Adrenal gland (tissue), 5 donors: ENCODE measurements around the gene COL4A5.

ENCODE experiments used
- POLR2A ChIP-seq, 2 donors: fragments of 450-650 bp; IDR thresholded peaks; one replicate each; pipeline ENCODE4 v1.6.1; 2017; ENCODE audit warnings: antibody characterized with exemption in 2 of 2, mild to moderate bottlenecking in 2 of 2, moderate library complexity in 1 of 2
- TF ChIP-seq, protein P1 (sequence below), 6 experiments: fragments of 450-650 bp in 4 of 6; fragments of 200-600 bp in 2 of 6; sonication (generic) in 1 of 6; IDR thresholded peaks; 1 replicate in 5 of 6; 2 replicates in 1 of 6; pipeline versions ENCODE4 v1.5.1 to v1.8.0; 2016 to 2021; ENCODE audit warnings: antibody characterized with exemption in 6 of 6, mild to moderate bottlenecking in 2 of 6, moderate library complexity in 1 of 6
- donor health status: DM: no; HTN: no; CAD: no.

DNA sequence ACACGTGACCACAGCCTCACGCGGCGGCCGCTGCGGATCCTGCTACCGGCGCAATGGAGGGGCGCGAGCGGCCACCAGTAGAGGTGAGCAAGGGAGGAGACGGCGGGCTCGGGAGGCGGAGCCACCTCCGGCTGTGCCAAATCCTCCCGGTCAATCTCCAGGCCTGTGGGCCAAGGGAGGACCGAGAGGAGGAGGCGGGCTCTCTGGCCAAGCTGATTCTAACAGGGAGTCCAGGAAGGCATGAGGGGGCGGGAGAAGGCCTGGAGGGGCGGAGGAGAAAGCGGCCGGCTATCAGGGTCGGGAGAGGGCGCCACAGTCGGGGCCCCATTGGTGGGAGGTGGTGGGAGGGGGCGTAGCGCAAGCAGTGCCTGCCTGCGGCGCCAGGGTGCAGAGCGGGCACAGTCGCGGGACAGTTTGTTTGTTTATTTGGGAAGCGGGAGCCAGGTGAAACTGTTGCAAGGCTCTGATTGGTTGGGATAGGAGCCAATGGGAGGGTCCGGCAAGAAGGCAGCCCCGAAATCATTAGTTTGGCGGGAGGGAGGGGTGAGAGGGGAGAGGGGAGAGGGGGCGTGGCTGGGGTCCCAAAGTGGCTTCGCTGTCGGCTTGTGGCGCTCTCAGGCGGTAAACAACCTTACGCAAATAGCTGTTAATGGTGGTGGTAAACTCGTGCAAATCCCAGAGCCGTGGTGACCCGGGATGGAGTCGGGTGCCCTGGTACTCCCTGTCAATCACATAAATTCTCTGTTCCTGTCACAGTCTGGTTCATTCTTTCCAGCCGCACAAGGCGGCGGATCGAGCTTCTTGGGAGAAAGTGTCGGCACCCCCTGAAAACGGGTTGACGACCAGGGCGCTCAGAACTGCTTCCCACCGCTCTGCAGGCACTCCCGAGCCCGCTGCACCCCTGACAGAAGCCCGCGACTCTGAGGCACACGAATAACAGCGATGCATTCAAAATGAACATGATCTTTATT is 297.2 kb downstream of the COL4A5 start, which contains the start of gene IRS4:
- TF ChIP-seq, protein P1, sequence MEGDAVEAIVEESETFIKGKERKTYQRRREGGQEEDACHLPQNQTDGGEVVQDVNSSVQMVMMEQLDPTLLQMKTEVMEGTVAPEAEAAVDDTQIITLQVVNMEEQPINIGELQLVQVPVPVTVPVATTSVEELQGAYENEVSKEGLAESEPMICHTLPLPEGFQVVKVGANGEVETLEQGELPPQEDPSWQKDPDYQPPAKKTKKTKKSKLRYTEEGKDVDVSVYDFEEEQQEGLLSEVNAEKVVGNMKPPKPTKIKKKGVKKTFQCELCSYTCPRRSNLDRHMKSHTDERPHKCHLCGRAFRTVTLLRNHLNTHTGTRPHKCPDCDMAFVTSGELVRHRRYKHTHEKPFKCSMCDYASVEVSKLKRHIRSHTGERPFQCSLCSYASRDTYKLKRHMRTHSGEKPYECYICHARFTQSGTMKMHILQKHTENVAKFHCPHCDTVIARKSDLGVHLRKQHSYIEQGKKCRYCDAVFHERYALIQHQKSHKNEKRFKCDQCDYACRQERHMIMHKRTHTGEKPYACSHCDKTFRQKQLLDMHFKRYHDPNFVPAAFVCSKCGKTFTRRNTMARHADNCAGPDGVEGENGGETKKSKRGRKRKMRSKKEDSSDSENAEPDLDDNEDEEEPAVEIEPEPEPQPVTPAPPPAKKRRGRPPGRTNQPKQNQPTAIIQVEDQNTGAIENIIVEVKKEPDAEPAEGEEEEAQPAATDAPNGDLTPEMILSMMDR (IDR thresholded peaks at IDR 0.05): no peak
- no peak for TF ChIP-seq POLR2A (IDR thresholded peaks at IDR 0.05)
